Dermis lymphatic vessel endothelial cell (primary cell): Measurements from ENCODE around the gene MEX3B. TPM values are rescaled to one million over a fixed set of nuclear protein-coding genes. Genes with fewer than 3 reads are reported as not detected.

Experiments
- total RNA-seq: library from RNA; depleted of rRNA; stranded (reverse); fragments of >200 nt; gene quantifications from 2 replicates; pipeline ENCODE4 v1.2.1, GENCODE V29; 2014

Gene MEX3B
- 2.8 and 7.5 TPM in 2 replicates for total RNA-seq

GRCh38 chr15:82045892-82046665, at the start of gene MEX3B:
Gene MEX3B (minus strand): TSS chr15:82046018. CDS start chr15:82045705, 313 bp downstream.

Other genes with a start within 250 kb of the MEX3B start
- 16.3 and 17.4 TPM in 2 replicates for gene EFL1, start 216.7 kb upstream of the MEX3B start, total RNA-seq
- 0.26 and 1.3 TPM in 2 replicates for gene SAXO2, start 216.8 kb upstream of the MEX3B start, total RNA-seq